ENCODE data around the gene ADAD2.

ADAD2 gene

DNA sequence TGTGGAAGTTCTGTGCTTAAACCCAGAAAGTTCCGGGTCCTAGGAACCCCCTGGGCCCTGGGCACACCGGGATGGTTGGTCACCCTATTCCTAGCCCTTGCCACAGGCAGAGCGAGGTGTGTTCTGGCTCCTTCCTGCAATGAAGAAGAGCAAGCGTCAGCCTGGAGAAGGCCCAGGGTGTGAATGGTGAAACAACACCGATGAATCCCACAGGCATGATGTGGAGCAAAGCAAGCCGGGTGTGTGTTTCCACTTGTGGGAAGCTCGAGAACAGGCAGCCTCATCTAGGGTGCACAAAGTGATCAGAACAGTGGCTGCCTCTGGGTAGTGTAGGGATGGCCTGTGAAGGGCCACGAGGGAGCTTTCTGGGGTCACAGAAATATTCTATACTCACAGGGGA lies 35.1 kb downstream of the ADAD2 start:
- DNase-seq: no peak

DNA sequence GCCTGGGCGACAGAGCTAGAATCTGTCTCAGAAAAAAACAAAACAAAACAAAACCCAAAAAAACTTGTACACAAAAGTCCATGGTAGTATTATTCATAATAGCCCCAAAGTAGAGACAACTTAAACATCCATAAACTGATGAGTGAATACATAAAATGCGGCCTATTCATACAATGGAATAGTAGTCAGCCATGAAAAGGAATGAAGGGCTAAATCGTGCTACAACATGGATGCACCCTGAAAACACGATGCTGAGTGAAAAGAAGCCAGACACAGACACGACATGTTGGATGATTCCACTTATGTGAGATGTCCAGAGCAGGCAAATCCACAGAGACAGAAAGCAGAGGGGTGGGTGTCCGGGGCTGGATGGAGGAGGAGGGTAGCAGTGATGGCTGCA lies 36.6 kb downstream of the ADAD2 start:
- no peak for DNase-seq

DNA sequence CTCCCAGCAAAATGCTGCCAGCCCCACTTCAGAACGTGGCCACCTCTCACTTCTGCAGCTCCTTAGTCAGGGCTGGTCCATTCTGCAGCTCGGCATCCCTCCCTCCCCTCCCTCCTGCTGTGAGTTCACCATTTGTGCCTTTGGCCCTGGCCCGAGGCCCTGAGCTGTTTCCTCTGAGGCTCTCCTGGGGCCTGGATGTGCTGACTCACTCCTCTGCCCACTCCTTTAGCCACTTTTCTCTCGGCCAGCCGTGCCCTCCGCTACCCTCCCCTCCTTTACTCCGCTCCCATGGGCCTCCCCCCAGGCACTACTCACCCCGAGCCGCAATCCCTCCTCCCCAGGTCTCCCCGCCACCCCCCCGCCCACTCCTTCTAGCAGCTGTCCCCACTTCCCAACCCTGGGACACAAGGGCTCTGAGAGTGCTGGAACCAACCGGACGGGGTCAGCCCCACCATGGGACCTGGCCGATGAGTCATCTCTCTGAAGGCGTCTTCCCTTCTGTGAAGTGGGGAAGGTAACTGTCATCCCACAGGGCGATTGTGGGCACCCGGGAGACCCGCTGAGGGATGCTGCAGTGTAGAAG lies 37.4 kb downstream of the ADAD2 start:
- no peak for DNase-seq

DNA sequence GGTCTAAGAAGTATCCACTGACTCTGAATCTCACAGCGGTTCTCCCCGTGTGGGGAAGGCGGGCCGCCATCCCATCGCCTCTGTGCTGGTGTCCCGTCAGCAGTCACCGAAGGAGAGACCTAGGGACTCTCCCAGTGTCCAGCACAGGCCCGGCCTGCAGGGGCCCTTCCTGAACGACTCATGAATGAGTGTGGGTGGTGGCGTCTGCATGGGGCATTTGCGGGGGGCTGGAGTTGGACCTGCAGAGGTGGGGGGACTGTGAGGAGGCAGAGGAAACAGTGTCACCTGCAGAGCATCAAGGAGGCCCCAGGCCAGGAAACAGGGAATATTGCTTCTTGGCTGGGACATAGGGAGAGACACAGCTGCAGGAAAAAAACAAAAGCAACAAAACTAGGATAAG lies 38.5 kb downstream of the ADAD2 start:
- no peak for DNase-seq

DNA sequence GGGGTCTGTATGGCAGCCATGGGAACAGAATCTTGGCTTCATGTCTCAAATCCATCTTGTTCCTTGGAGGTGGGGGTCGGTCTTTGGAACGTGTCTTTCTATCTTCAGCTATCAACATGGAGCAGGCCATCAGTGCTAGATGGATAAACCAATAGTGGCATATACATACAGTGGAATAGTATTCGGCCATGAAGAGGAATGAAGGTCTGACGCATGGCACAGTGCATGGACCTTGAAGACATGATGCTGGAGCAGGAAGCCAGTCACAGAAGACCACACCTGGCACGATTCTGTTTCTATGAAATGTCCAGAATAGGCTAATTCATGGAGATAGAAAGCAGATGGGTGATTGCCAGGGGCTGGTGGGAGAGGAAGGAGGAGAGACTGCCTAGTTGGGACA lies 41.1 kb downstream of the ADAD2 start:
- no peak for DNase-seq

DNA sequence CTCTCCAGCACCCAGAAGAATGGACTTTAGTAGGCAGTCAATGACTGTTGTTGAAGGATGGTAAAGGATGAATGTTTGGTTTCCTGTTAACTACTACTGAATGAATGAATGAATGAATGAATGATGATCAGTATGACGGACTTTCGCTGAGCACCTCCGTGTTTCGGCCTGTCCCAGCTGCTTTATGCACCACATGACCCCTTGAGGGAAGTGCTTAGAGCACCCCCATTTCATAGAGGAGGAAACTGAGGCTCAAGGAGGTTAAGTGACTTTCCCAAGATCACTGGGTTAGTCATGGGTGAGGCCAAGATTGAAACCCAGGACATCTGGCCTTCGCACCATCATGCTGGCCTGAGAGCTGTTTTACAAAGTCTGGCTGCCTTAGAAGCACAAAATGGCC lies 42.0 kb downstream of the ADAD2 start:
- DNase-seq: no peak

DNA sequence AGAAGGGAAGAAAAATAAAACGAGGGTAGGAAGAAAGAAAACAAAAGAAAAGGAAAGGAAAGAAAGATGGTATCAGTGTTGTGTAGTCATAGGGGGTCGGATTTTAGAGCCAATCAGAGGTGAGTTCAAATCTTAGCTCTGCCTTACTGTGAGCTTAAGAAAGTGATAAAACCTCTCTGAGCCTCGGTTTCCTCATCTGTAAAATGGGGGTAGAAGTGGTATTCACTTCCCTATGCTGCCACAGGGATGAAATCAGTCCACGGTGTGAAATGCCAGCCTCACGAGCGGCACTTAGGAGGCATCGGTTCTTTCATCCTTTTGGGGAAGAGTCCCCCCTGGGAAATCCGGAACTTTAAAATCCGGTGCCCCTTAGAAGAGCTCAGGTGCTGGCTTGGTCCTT lies 42.8 kb downstream of the ADAD2 start:
- DNase-seq: no peak

DNA sequence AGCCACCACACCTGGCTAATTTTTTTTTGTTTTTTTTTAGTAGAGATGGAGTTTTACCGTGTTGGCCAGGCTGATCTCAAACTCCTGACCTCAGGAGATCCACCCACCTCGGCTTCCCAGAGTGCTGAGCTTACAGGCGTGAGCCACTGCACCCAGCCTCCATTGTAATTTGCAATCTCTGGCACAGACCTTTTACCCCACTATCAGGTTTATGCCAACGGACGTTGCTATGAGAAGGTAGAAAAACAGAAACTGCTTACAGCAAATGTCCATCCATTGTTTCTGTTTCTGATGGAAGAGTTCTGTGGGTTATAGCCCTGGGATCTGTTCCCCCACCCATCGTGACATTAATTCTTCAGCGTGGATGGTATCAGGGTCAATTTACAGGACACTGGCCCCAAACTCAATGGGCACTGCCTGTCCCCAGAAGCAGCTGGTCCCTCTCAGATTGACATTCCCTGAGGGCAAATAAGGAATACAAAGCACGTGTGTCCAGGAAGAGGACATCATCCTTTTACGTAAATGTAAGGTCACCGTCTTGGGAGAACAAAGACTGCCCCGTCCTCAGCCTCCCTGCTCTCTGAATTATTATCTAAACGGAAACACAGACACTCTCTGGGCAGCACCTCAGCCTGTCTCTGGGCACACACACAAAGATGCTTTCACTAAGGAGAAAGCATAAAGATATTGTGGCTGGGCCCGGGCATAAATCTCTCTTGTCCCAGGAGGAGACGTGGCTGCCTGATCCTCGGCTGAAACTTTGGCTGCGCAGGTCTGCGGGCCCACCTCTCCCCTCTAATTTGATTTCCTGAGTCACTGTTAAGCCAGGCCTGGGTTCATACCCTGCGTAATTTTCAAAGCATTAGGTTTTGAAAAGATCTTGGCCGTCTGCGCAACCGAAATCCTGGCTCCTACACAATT lies 43.6 kb downstream of the ADAD2 start:
- no peak for DNase-seq

DNA sequence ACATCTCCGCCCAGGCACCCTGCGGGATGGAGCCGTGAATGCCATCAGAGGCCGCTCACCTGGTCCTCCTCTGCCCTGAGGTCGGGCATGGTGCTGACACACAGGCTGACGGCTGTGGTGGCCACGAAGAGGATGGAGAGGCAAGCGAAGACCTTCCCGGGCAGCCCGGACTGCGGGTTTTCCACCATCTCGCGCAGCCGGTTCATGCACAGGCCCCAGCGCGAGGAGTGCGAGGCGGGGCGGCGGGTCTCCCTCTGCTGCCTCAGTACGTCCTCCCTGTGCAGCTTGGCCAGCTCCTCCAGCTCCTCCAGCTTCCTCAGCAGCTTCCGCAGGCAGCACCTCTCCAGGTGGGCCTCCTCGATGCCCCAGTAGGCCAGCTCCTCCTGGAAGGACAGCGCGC lies 45.7 kb downstream of the ADAD2 start:
- no peak for DNase-seq

DNA sequence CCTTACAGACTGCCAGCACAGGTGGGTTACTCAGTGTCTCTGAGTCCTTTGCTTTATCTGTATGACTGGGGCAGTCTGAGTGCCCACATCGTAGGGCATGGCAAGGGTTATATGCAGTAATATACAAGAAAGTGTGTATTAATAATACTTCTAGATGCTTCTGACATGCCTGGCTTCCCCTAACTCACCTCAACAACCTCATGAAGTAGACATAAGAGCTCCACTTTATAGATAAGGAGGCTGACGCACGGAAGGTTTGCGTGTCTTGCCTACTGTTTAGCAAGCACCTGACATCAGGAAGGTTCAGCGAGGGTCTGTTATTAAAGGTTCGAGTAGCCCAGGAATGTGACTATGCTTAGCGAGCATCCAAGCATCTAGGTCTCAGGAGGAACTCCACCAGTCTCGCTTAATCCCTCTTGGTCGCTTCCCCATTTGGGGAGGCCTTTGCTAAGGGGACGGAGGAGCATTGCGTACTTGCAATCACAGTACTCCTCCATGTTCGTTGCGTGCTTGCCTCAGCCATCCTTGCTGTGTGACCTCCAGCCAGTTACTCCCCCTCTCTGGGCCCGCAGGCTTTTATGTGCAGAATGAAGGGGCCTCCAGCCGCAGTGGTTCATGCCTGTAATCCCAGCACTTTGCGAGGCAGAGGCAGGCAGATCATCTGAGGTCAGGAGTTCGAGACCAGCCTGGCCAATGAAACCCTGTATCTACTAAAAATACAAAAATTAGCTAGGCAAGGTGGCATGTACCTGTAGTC lies 47.2 kb downstream of the ADAD2 start:
- no peak for DNase-seq

DNA sequence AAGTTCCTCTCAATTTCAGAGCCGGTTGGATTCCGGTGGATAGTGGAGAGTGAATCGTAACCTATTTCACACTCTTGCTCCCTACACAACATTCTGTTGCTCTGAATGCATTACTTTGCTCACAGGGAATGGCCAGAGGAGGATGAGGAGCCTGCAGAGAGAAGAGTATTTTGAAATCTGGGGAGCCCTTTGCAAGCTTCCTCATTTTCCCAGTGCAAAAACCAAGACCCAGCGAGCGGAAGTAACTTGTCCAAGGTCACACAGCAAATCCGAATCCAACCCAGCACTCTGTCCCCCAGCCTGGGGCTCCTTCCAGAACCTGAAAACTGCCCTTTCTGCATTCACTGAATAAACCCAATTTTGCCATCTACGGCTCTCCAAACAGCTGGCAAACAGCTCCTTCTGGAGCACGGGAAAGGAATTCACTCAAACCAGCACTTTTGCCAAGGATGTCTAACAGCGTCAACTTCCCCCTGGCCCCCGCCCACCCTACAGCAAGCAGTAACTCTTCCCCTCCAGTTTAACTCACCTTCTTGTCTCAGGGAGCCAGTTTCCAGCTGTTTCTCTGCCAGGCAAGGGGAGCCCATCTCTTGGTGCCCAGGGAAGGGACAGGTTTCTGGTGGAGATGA lies 48.3 kb downstream of the ADAD2 start:
- no peak for DNase-seq

DNA sequence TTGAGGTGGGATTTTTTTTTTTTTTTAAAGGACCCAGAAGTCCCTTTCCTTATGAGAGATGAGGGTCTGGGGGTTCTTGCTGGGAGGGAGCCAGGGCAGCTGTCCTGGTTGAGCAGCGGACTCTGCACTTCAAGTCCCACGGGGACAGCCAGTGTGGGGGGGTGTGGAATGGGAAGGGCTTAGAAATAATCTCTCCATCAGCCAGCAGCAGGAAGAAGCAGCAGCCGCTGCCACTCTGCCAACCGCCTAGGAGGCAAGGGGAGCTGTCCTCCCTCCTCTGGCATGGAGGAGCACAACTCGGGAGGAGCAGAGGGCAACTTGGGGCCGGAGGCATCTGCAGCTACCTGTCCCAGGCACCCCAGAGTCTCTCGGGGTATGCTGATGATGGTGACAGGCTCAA lies 49.0 kb downstream of the ADAD2 start, which contains the start of gene KCNG4:
TSS of gene KCNG4 (minus strand) at position 104 of the 400 bp plus-strand sequence. CDS start 2,527 bp downstream, outside the sequence.
- no peak for DNase-seq

DNA sequence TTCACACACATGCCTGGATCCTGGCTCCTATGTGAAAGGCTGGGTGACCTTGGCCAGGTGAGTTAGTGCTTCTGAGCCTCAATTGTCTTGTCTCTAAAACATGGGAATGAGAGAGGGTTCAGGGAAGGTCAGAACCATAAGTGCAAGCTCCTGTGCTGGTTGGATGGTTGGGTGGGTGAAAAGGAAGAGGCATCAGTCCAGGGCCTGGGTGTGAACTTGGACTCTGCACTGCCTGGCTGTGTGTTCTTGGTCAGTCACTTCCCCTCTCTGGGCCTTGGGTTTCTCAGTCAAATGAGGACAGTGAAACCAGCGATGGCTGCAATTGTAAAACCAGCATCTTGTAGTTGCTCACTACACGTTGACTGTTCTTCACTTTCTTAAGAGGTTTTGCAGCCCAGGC lies 49.5 kb downstream of the ADAD2 start:
- DNase-seq: no peak

DNA sequence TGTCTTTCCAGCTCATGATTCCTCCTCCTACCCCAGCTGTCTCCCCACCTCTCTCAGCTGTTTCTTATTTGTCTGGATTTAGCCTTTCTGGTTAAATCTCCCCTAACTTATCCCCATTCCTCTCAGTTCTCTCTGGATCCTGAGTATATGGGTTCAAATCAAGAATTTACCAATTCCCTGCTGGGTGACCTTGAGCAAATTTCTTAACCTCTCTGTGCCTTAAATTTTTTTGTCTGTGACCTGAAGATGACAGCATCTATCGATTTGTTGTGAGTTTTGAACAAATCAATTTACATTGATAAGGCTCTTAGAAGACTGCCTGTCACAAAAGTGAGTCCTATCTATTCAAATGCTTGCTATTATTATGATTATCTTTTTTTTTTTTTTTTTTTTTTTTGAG lies 50.8 kb downstream of the ADAD2 start:
- no peak for DNase-seq

DNA sequence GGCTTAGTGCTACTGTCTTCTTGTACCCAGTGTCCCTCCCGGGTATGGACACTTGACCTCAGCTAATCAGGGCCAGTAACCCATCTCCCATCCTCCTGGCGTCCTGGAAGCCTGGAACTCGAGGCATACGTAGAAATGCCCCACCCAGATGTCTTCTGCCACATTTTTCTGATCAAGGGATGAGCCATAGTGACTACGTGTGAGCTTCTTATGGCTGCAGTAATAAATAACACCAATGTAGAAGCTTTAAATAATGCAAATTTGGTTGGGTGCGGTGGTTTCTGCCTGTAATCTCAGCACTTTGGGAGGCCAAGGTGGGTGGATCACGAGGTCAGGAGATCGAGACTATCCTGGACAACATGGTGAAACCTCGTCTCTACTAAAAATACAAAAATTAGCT lies 51.9 kb downstream of the ADAD2 start:
- no peak for DNase-seq

DNA sequence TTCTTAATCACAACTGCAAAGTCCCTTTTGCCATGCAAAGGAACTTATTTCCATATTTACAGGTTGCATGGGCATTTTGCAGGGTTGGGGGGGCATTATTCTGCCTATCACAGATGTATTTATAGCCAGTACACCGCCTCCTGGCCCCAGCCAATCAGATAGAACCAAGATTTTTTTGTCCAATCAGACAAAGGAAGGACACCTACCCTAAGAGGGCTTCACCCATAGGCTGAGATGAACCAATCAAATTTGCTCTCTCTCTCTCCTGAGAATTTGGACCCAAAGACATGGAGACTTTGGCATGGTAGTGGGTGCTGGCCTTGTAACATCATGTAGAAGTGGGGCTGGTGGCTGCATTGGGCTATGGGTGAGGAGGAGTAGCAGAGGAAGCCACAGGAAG lies 52.8 kb downstream of the ADAD2 start:
- DNase-seq: no peak

DNA sequence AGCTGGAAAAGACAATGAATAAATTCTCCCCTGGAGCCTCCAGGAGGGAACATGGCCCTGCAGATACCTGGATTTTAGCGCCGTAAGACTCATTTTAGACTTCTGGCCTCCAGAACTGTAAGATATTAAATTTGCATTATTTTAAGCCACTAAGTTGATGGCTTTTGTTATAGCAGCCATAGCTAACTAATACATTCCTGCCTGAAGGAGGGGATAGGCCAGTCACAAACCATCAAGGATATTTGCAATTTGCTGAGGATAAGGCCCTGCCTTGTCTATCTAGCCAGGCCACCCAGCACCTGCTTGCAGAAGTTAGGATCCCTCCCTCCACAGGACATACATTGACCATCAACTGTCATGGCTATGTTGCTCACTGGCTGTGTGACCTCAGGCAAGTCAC lies 53.8 kb downstream of the ADAD2 start:
- DNase-seq: no peak

DNA sequence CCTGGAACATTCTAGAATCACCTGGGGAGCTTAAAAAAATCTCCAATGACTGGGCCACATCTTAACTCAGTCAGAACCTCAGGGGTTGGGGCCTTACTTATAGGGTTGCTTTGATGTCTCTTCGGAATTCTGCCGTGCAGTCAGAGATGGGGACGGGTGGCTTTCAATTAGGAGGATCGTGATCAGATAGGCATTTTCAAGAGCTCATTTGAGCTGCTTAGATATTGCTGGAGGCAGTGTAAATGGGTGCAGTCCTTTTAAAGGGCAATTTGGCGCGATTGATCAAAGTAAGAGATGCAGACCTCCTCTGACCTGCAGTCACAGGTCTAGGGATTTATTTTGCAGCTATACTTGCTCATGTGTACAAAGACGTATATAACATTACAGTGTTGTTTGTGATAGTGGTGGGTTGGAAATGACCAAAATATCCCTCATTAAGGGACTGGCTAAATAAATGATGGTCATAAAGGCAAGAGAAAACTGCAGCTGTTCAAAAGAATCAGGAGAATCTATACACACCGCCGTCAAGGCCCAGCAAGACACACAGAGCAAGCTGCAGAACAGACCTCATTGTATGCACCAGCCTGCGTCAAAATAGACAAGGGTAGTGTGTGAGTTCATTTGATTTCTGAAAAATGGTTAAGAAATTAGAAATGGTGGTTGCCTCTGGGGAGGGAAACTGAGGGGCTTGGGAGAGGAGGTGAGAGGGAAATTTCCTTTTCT lies 55.2 kb downstream of the ADAD2 start:
- no peak for DNase-seq

DNA sequence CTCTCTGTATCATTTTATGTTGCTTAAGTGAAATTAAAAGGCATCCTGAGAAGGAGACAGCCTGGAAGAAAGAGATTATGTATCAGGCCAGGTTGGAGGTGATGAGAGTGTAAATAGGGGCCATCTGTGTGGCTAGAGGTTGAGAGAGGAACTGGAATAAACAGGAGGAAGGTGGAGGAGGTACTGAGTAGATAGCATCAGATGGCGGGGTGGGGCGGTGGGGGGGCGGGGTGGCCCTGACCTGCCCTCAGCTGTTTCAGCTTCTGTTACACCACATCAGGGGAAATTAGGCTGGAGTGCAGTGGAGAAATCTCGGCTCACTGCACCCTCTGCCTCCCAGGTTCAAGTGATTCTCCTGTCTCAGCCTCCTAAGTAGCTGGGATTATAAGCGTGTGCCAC lies 55.7 kb downstream of the ADAD2 start:
- no peak for DNase-seq
